Tibial nerve (tissue), 4 donors: Measurements from ENCODE around the gene MRPL47. TPM values are rescaled to one million over a fixed set of nuclear protein-coding genes. Genes with fewer than 3 reads are reported as not detected.

ENCODE experiments used
- DNase-seq, 2 donors: peaks; one replicate each; pipeline ENCODE4 v3.0.0-alpha.2; 2019; ENCODE audit warnings: low spot score in 2 of 2
- H3K27ac ChIP-seq, 4 donors: fragments of 200-600 bp; sonication (generic) in 3 of 4; one replicate each; pipeline ENCODE4 v1.5.1; 2017 to 2019; ENCODE audit warnings: mild to moderate bottlenecking in 1 of 4
- H3K27me3 ChIP-seq, 2 donors: fragments of 200-600 bp; sonication (generic) in 1 of 2; one replicate each; pipeline versions ENCODE4 v1.5.1 to v1.6.0; 2017 to 2019
- H3K36me3 ChIP-seq, 3 donors: fragments of 200-600 bp; sonication (generic); one replicate each; pipeline ENCODE4 v1.5.1; 2018 to 2019
- H3K4me1 ChIP-seq, 4 donors: fragments of 200-600 bp; sonication (generic) in 3 of 4; one replicate each; pipeline ENCODE4 v1.5.1; 2017 to 2019
- H3K4me3 ChIP-seq, 4 donors: fragments of 200-600 bp; sonication (generic) in 3 of 4; one replicate each; pipeline ENCODE4 v1.5.1; 2017 to 2019; ENCODE audit warnings: mild to moderate bottlenecking in 1 of 4, moderate library complexity in 1 of 4
- H3K9me3 ChIP-seq, 4 donors: fragments of 200-600 bp; sonication (generic) in 3 of 4; one replicate each; pipeline ENCODE4 v1.5.1; 2017 to 2019
- EP300 ChIP-seq, 2 donors: sonication (generic); formaldehyde crosslinking; IDR thresholded peaks; one replicate each; pipeline ENCODE4 v1.6.1; 2017; ENCODE audit warnings: antibody characterized with exemption in 2 of 2, mild to moderate bottlenecking in 1 of 2
- POLR2A ChIP-seq, 2 donors: fragments of 450-650 bp; IDR thresholded peaks; one replicate each; pipeline ENCODE4 v1.6.1; 2017; ENCODE audit warnings: antibody characterized with exemption in 2 of 2, mild to moderate bottlenecking in 2 of 2, moderate library complexity in 2 of 2
- WGBS, 2 donors: methylation state at CpG; one replicate each; pipeline ENCODE4 v1.1.5; 2018; 5-methylcytosine and 5-hydroxymethylcytosine counted together
- total RNA-seq, 4 donors: library from RNA; depleted of rRNA; stranded (reverse); fragments of >200 nt; gene quantifications; one replicate each; pipeline ENCODE4 v1.1.0, GENCODE V29; 2016
- TF ChIP-seq, protein P1 (sequence below), 5 experiments: fragments of 200-600 bp in 3 of 5; fragments of 450-650 bp in 2 of 5; sonication (generic) in 3 of 5; IDR thresholded peaks; one replicate each; pipeline ENCODE4 v1.5.1; 2016 to 2019; ENCODE audit warnings: antibody characterized with exemption in 5 of 5, mild to moderate bottlenecking in 3 of 5, moderate library complexity in 2 of 5

MRPL47 gene
- total RNA-seq, 4 donors from 2014 or later: 14.9 to 22.2 (median 21.0) TPM

DNA sequence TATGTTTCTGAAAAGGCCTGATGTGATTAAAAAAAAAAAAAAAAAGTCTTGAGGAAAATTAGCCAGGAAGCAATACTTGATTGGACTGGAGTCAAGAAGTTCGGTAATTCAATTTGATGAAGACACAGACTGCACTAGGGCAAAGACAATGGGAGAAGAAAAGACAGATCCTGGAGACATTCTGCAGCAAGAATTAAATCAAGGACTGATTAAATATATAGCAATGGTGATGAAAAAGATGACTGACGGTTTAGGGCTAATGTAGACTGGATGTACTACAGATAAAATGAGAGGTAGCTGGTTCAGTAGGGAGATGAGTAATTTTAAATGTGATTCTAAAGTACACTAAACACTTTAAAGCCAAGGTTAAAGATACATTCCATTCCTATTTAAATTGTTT, 13.8 kb downstream of the MRPL47 start:
- H3K36me3 ChIP-seq: peaks cover 0 to 100% (median 32%) of the 10 kb centered on the region in 3 donors
- H3K27me3 ChIP-seq: no peaks in the 10 kb centered on the region
- no peak overlapping the region for H3K4me3 ChIP-seq
- no peak overlapping the region for H3K27ac ChIP-seq
- H3K4me1 ChIP-seq: no peaks in the 10 kb centered on the region
- no peak for DNase-seq
- WGBS, 2 donors: 62% methylated on average over 2 of the region's 2 CpGs
- no peak for TF ChIP-seq EP300 (IDR thresholded peaks at IDR 0.05)
- no peak for TF ChIP-seq POLR2A (IDR thresholded peaks at IDR 0.05)
- TF ChIP-seq, protein P1, sequence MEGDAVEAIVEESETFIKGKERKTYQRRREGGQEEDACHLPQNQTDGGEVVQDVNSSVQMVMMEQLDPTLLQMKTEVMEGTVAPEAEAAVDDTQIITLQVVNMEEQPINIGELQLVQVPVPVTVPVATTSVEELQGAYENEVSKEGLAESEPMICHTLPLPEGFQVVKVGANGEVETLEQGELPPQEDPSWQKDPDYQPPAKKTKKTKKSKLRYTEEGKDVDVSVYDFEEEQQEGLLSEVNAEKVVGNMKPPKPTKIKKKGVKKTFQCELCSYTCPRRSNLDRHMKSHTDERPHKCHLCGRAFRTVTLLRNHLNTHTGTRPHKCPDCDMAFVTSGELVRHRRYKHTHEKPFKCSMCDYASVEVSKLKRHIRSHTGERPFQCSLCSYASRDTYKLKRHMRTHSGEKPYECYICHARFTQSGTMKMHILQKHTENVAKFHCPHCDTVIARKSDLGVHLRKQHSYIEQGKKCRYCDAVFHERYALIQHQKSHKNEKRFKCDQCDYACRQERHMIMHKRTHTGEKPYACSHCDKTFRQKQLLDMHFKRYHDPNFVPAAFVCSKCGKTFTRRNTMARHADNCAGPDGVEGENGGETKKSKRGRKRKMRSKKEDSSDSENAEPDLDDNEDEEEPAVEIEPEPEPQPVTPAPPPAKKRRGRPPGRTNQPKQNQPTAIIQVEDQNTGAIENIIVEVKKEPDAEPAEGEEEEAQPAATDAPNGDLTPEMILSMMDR (IDR thresholded peaks at IDR 0.05): no peak
- no peaks in the 10 kb centered on the region for H3K9me3 ChIP-seq

GRCh38 chr3:179589143-179589542, 15.3 kb downstream of the MRPL47 start:
- no peaks in the 10 kb centered on the region for H3K4me1 ChIP-seq
- H3K36me3 ChIP-seq: peaks cover 3 to 100% (median 37%) of the 10 kb centered on the region in 3 donors
- H3K27ac ChIP-seq: no peak overlapping the region
- DNase-seq: no peak
- H3K4me3 ChIP-seq: no peak overlapping the region
- TF ChIP-seq, protein P1 (IDR thresholded peaks at IDR 0.05): no peak
- TF ChIP-seq EP300 (IDR thresholded peaks at IDR 0.05) (no peak), POLR2A (IDR thresholded peaks at IDR 0.05) (no peak)
- no peaks in the 10 kb centered on the region for H3K9me3 ChIP-seq
- H3K27me3 ChIP-seq: no peaks in the 10 kb centered on the region

DNA sequence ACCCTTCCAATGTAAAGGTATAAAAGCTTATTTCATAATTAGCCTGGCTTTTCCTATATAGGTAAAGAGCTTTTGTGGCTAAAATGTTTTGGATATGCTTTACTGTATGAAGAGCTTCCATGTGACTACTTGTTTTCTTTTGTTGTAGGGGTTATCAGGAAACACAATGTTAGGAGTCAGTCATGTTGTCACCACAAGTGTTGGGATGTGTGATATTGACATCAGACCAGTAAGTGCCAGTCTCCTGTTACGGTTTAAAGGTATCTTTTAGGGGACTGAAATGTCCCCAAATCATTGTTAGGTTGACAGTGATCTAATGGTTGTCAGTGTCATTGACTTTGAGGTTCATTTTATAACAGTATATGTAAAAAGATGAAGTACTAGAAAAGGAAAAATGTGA, 23.4 kb downstream of the MRPL47 start:
- WGBS, 2 donors: 94 to 97% methylated on average over 1 of the region's 1 CpG
- Histone ChIP-seq H3K27me3 (no peaks in the 10 kb centered on the region), H3K4me3 (no peak overlapping the region), H3K9me3 (no peaks in the 10 kb centered on the region), H3K4me1 (no peaks in the 10 kb centered on the region), H3K27ac (no peak overlapping the region), H3K36me3 (peaks cover 4 to 92% (median 17%) of the 10 kb centered on the region in 3 donors)
- no peak for DNase-seq
- TF ChIP-seq POLR2A (IDR thresholded peaks at IDR 0.05) (no peak), EP300 (IDR thresholded peaks at IDR 0.05) (no peak)
- TF ChIP-seq, protein P1 (IDR thresholded peaks at IDR 0.05): no peak

- peaks cover 0 to 8% (median 0%) of the 10 kb centered on the region in 3 donors for H3K36me3 ChIP-seq
- no peak for DNase-seq
- 80 to 84% methylated on average over 3 of the region's 3 CpGs for WGBS, 2 donors
These were observed 38.9 kb downstream of the MRPL47 start for GRCh38 chr3:179565496-179565895.

DNA sequence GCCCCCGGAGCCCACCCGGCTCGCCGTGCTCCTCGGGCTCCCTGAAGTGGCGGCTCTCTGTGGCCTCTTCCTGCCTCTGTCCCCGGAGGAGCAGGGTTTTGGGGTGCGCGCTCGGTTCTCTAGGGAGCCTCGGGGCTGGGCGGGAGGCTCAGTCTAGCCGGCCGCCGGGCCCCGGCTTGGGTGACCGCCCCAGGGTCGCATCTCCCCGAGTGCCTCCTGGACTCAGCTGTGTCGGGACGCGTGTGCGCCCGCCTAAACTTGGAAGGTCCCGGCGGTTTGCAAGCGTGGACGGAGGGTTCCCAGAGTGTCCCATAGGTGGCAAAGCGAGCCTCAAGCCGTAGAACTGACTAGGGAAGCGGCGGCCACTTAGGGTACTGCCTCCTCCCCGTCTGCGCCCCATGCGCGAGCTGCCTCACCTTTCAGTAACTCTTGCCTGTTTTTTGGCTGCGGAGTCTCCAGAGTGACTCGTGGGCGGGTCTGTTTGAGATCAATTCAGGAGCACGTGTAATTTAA, 41.1 kb downstream of the MRPL47 start:
- WGBS, 2 donors: 0 to 1% methylated on average over 11 to 36 of the region's 40 CpGs
- no peaks in the 10 kb centered on the region for H3K36me3 ChIP-seq
- peaks cover 0 to 33% (median 4%) of the 10 kb centered on the region in 4 donors for H3K4me1 ChIP-seq
- TF ChIP-seq, protein P1 (IDR thresholded peaks at IDR 0.05): peak; percentile 30 to 76 (median 51)
- no peak for TF ChIP-seq POLR2A (IDR thresholded peaks at IDR 0.05)
- H3K27me3 ChIP-seq: no peaks in the 10 kb centered on the region
- peak; percentile 15 to 43 for DNase-seq
- H3K9me3 ChIP-seq: no peaks in the 10 kb centered on the region
- H3K27ac ChIP-seq: peak overlapping the region; percentile 77 to 94 (median 88)
- peak overlapping the region; percentile 71 to 98 (median 86) for H3K4me3 ChIP-seq

More at GRCh38 chr3:179565496-179565895, 38.9 kb downstream of the MRPL47 start:
- TF ChIP-seq EP300 (IDR thresholded peaks at IDR 0.05) (no peak), POLR2A (IDR thresholded peaks at IDR 0.05) (no peak)
- TF ChIP-seq, protein P1 (IDR thresholded peaks at IDR 0.05): no peak
- Histone ChIP-seq H3K27me3 (no peaks in the 10 kb centered on the region), H3K4me3 (no peak overlapping the region), H3K27ac (no peak overlapping the region), H3K4me1 (peaks cover 0 to 26% (median 4%) of the 10 kb centered on the region in 4 donors), H3K9me3 (no peaks in the 10 kb centered on the region)
